Measurements from ENCODE around the gene CAPN1.
"Not testable (repeated sequence)": the region's sequence is repeated elsewhere in the genome, so short reads cannot be mapped to it uniquely, and the experiment has no call there.

CAPN1 gene

DNA sequence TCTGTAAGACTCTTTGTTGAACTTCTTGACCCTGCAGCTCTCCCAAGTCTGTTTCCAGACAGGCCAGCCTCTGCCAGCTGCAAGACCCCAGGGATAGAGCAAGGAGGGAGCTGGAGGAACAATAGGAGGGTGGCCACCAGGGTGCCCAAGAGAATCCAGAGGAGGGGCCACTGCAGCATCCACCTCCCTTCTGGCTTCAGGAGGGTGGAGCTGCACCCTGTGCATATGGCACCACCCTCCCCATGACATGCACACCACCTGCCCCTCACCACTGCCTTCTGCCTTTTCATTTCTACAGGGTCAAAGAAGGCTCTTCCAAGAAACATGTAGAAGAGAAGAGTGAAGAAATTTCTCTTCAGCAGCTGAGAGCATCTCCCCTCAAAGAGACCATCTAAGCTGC lies 60.0 kb downstream of the CAPN1 start:
- no peak for DNase-seq
- no peak overlapping the region for H3K27ac ChIP-seq
- no peaks in the 10 kb centered on the region for H3K36me3 ChIP-seq (replicated peaks)
- in situ Hi-C loops (cut with HindIII; ENCODE audit: low pct_ligation_motif_present, low sequenced_read_pairs): no loop called here
- H3K4me3 ChIP-seq (ENCODE audit: low read depth, low read length): no peak overlapping the region
- TF ChIP-seq, protein P1, sequence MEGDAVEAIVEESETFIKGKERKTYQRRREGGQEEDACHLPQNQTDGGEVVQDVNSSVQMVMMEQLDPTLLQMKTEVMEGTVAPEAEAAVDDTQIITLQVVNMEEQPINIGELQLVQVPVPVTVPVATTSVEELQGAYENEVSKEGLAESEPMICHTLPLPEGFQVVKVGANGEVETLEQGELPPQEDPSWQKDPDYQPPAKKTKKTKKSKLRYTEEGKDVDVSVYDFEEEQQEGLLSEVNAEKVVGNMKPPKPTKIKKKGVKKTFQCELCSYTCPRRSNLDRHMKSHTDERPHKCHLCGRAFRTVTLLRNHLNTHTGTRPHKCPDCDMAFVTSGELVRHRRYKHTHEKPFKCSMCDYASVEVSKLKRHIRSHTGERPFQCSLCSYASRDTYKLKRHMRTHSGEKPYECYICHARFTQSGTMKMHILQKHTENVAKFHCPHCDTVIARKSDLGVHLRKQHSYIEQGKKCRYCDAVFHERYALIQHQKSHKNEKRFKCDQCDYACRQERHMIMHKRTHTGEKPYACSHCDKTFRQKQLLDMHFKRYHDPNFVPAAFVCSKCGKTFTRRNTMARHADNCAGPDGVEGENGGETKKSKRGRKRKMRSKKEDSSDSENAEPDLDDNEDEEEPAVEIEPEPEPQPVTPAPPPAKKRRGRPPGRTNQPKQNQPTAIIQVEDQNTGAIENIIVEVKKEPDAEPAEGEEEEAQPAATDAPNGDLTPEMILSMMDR (IDR thresholded peaks at IDR 0.05; ENCODE audit: low read depth, low read length, missing control alignments): no peak
- H3K27me3 ChIP-seq (replicated peaks): no peaks in the 10 kb centered on the region

GRCh38 chr11:65242389-65242788 lies 60.7 kb downstream of the CAPN1 start:
- Histone ChIP-seq H3K27me3 (replicated peaks) (no peaks in the 10 kb centered on the region), H3K27ac (no peak overlapping the region), H3K4me3 (ENCODE audit: low read depth, low read length) (no peak overlapping the region), H3K36me3 (replicated peaks) (no peaks in the 10 kb centered on the region)
- in situ Hi-C loops (cut with HindIII; ENCODE audit: low pct_ligation_motif_present, low sequenced_read_pairs): no loop called here
- DNase-seq: no peak
- TF ChIP-seq, protein P1 (IDR thresholded peaks at IDR 0.05; ENCODE audit: low read depth, low read length, missing control alignments): no peak

GRCh38 chr11:65243797-65244196 lies 62.1 kb downstream of the CAPN1 start:
- DNase-seq: no peak
- in situ Hi-C loops (cut with HindIII; ENCODE audit: low pct_ligation_motif_present, low sequenced_read_pairs): no loop called here
- Histone ChIP-seq H3K27ac (no peak overlapping the region), H3K4me3 (ENCODE audit: low read depth, low read length) (no peak overlapping the region), H3K36me3 (replicated peaks) (no peaks in the 10 kb centered on the region), H3K27me3 (replicated peaks) (no peaks in the 10 kb centered on the region)
- TF ChIP-seq, protein P1 (IDR thresholded peaks at IDR 0.05; ENCODE audit: low read depth, low read length, missing control alignments): no peak

GRCh38 chr11:65245046-65245445 lies 63.3 kb downstream of the CAPN1 start:
- in situ Hi-C loops (cut with HindIII; ENCODE audit: low pct_ligation_motif_present, low sequenced_read_pairs); H3K27ac ChIP-seq; H3K27me3 ChIP-seq (replicated peaks); H3K36me3 ChIP-seq (replicated peaks); H3K4me3 ChIP-seq (ENCODE audit: low read depth, low read length); DNase-seq: not testable (repeated sequence)

- DNase-seq: no peak
- Histone ChIP-seq H3K27me3 (replicated peaks) (no peaks in the 10 kb centered on the region), H3K36me3 (replicated peaks) (no peaks in the 10 kb centered on the region), H3K27ac (no peak overlapping the region), H3K4me3 (ENCODE audit: low read depth, low read length) (no peak overlapping the region)
- in situ Hi-C loops (cut with HindIII; ENCODE audit: low pct_ligation_motif_present, low sequenced_read_pairs): no loop called here
- TF ChIP-seq, protein P1 (IDR thresholded peaks at IDR 0.05; ENCODE audit: low read depth, low read length, missing control alignments): no peak
Observed at GRCh38 chr11:65246506-65246905, 64.8 kb downstream of the CAPN1 start.

DNA sequence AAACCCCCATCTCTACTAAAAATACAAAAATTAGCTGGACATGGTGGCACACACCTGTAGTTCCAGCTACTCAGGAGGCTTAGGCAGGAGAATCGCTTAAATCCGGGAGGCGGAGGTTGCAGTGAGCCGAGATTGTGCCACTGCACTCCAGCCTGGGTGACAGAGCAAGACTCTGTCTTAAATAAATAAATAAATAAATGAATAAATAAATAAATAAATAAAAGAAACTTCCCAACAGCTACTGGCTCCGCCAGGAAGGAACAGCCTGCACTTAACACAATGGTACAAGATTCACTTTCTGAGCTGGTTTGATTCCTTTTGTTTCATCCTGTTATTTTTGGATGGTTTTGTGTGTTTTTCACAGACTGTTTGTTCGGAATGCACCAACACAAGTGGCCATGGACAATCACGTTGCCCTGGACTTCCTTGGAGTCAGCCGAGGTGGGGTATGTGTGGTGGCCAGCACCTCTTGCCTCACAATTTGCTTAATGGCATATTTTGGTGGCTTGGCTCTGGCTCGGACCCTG lies 66.5 kb downstream of the CAPN1 start:
- DNase-seq; H3K36me3 ChIP-seq (replicated peaks); H3K4me3 ChIP-seq (ENCODE audit: low read depth, low read length); H3K27me3 ChIP-seq (replicated peaks); in situ Hi-C loops (cut with HindIII; ENCODE audit: low pct_ligation_motif_present, low sequenced_read_pairs); H3K27ac ChIP-seq: not testable (repeated sequence)

- Histone ChIP-seq H3K27me3 (replicated peaks) (no peaks in the 10 kb centered on the region), H3K36me3 (replicated peaks) (no peaks in the 10 kb centered on the region), H3K27ac (no peak overlapping the region), H3K4me3 (ENCODE audit: low read depth, low read length) (no peak overlapping the region)
- TF ChIP-seq, protein P1 (IDR thresholded peaks at IDR 0.05; ENCODE audit: low read depth, low read length, missing control alignments): no peak
- DNase-seq: no peak
- in situ Hi-C loops (cut with HindIII; ENCODE audit: low pct_ligation_motif_present, low sequenced_read_pairs): no loop called here
Observed at GRCh38 chr11:65251476-65251875, 69.7 kb downstream of the CAPN1 start.
